Measurements from ENCODE around the gene KCNK10.

DNA sequence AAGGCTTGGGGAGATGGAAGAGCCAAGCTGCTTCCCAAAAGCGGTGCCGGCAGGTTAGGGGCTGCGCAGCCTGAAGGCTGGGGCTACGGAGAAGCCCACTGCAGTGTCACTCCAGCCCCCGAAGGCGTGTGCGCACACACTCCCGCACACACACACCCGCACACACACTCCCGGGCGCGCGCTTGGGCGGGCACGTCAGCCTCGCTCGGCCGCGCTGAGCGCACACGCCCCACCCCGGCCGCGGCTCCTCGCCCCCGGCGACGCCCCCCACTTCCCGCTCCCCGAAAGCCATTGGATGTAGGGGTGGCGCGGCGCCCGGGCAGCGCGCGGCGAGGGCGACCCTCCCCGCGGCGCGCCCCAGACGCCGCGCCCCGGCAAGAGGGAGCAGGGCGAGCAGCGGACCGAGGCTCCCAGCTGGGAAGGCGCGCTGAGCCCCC, at the start of gene KCNK10:
- TF ChIP-seq CTCF (IDR thresholded peaks at IDR 0.05) (no peak), POLR2A (IDR thresholded peaks at IDR 0.05) (no peak)
